Gastroesophageal sphincter (tissue), 3 donors: ENCODE data around the gene SUPT7L.

Source experiments
- EP300 ChIP-seq: sonication (generic); formaldehyde crosslinking; IDR thresholded peaks from one replicate; pipeline ENCODE4 v1.6.1; 2017; ENCODE audit warnings: antibody characterized with exemption, mild to moderate bottlenecking
- POLR2A ChIP-seq, 2 donors: fragments of 450-650 bp; IDR thresholded peaks; one replicate each; pipeline ENCODE4 v1.6.1; 2017; ENCODE audit warnings: antibody characterized with exemption in 2 of 2, mild to moderate bottlenecking in 2 of 2, moderate library complexity in 1 of 2
- TF ChIP-seq, protein P1 (sequence below), 4 experiments: fragments of 200-600 bp in 2 of 4; fragments of 450-650 bp in 2 of 4; sonication (generic) in 1 of 4; IDR thresholded peaks; one replicate each; pipeline ENCODE4 v1.5.1; 2017 to 2019; ENCODE audit warnings: antibody characterized with exemption in 4 of 4, mild to moderate bottlenecking in 2 of 4, moderate library complexity in 2 of 4

DNA sequence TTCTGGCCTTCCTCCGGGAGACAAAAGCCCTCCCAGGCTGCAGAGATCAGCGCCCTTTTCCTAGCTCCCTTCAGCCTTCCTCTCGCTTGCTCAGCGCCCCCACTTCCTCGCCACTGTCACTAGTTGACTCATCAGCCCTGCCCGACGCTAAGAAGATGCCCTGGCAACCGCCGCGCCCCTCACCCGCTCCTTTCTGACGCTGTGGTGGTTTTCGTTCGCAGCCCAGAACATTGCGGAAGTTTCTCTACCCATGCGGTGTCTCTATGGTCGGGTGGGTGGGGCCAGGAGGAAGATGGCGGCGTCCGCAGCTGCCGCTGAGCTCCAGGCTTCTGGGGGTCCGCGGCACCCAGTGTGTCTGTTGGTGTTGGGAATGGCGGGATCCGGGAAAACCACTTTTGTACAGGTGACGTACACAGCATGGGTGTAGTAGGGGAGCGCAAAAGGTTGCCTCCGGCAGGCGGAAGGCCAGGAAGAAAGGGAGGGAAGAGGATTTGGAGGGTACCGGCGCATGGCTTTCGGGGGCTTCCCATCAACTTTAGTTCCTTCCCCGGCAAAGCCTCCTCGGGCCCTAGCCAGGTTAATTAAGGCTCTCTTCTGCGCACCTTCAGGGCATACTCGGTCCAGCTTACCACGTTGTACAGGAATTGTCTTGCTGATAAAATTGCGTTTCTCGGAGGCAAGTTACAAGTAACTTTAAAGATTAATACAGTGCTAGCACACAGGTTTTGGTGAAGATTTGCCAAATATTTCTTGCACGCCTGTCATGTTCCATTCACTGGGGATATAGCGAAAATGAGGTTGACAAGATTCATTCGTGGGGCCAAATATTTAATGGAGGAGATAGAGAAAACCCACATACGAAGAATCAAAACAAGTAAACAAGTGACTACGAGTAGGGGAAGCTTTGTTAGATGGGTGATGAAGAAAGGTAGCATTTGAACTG, 34.4 kb downstream of the SUPT7L start, which contains the start of the genes CCDC121 and GPN1:
- TF ChIP-seq POLR2A (IDR thresholded peaks at IDR 0.05) (peak in 1 of 2 donors; percentile 43), EP300 (no peak)
- TF ChIP-seq, protein P1, sequence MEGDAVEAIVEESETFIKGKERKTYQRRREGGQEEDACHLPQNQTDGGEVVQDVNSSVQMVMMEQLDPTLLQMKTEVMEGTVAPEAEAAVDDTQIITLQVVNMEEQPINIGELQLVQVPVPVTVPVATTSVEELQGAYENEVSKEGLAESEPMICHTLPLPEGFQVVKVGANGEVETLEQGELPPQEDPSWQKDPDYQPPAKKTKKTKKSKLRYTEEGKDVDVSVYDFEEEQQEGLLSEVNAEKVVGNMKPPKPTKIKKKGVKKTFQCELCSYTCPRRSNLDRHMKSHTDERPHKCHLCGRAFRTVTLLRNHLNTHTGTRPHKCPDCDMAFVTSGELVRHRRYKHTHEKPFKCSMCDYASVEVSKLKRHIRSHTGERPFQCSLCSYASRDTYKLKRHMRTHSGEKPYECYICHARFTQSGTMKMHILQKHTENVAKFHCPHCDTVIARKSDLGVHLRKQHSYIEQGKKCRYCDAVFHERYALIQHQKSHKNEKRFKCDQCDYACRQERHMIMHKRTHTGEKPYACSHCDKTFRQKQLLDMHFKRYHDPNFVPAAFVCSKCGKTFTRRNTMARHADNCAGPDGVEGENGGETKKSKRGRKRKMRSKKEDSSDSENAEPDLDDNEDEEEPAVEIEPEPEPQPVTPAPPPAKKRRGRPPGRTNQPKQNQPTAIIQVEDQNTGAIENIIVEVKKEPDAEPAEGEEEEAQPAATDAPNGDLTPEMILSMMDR (IDR thresholded peaks at IDR 0.05) = no peak
